Activated CD4-positive, alpha-beta T cell treated with anti-CD3 and anti-CD28 coated beads for 36 hours (primary cell): ENCODE results near the gene PCCA. TPM values are rescaled to one million over a fixed set of nuclear protein-coding genes. Genes with fewer than 3 reads are reported as not detected.
"Not testable (repeated sequence)": the region's sequence is repeated elsewhere in the genome, so short reads cannot be mapped to it uniquely, and the experiment has no call there.

Experiments
- ATAC-seq: fragments of 200-7000 bp; cut with Tn5 transposase; one replicate; pipeline ENCODE4 v1.10.0; 2021; ENCODE audit warnings: mild to moderate bottlenecking, moderate library complexity
- CTCF ChIA-PET: fragments of 350-600 bp; sonication (Branson Sonifier 250); formaldehyde crosslinking; loops from one replicate; lab custom pipeline; 2021; ENCODE audit warnings: antibody characterized with exemption; lab: Charles Lee
- POLR2A ChIA-PET: fragments of 350-600 bp; sonication (Branson Sonifier 250); formaldehyde crosslinking; loops from one replicate; lab custom pipeline; 2021; ENCODE audit warnings: antibody characterized with exemption, inconsistent platforms; lab: Charles Lee
- DNase-seq: peaks from one replicate; pipeline ENCODE4 v3.0.0-alpha.2; 2020
- H3K27ac Mint-ChIP-seq: one replicate; pipeline ENCODE4 v1.8.0; 2021; ENCODE audit warnings: mixed read lengths
- H3K27me3 Mint-ChIP-seq: one replicate; pipeline ENCODE4 v1.8.0; 2021; ENCODE audit warnings: mixed read lengths
- H3K36me3 Mint-ChIP-seq: one replicate; pipeline ENCODE4 v1.8.0; 2021; ENCODE audit warnings: low read depth, mixed read lengths
- H3K4me1 Mint-ChIP-seq: one replicate; pipeline ENCODE4 v1.8.0; 2021; ENCODE audit warnings: mixed read lengths
- H3K4me3 Mint-ChIP-seq: one replicate; pipeline ENCODE4 v1.8.0; 2021; ENCODE audit warnings: mild to moderate bottlenecking, moderate library complexity, mixed read lengths
- H3K9me3 Mint-ChIP-seq: one replicate; pipeline ENCODE4 v1.8.0; 2021; ENCODE audit warnings: low read depth, mixed read lengths
- intact Hi-C, 2 experiments: fragments of 100-400 bp; cut with DNase I in 1 of 2; cut with micrococcal nuclease in 1 of 2; formaldehyde crosslinking; loops; one replicate each; pipeline versions ENCODE4 v1.14.2 to v1.15.1; 2022 to 2024; cut with DNase I, micrococcal nuclease
- total RNA-seq, 2 experiments: library from RNA; stranded (reverse); gene quantifications; one replicate each; pipeline ENCODE4 v1.2.3, GENCODE V29; 2021

PCCA gene
- total RNA-seq, 2 experiments from 2014 or later = 5.8 to 7.3 TPM

DNA sequence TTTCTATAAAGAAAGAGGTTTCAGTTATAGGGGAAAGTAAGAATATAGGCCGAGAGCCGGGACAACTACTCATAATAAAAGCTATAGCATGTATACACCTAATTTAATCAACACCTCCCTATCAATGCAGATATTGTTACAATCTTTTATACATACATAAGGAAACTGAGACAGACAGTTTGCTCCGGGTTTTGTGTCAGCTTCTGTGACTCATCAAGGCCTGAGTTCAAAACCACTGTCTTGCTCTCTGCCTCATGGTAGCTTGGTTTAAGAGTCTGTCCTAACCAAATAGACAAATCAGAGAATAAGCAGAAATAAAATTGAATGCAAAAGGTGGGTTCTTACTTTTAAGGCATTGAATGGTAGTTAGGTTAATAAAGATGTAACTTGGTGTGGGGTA, 276.8 kb downstream of the PCCA start:
- peak; percentile 8 for DNase-seq
- Mint-ChIP-seq H3K36me3 (peaks cover 4% of the 10 kb centered on the region), H3K27ac (no peak overlapping the region), H3K4me3 (no peak overlapping the region), H3K27me3 (no peaks in the 10 kb centered on the region), H3K9me3 (no peaks in the 10 kb centered on the region), H3K4me1 (peaks cover 9% of the 10 kb centered on the region)
- peak; percentile 47 for ATAC-seq
- ChIA-PET POLR2A (no interaction called here), CTCF (interaction anchor here (1.1 kb wide), 1 partner anchor 50 kb away, joined by 4 read pairs; no protein-coding TSS in a partner anchor)
- intact Hi-C loops = no loop called here

DNA sequence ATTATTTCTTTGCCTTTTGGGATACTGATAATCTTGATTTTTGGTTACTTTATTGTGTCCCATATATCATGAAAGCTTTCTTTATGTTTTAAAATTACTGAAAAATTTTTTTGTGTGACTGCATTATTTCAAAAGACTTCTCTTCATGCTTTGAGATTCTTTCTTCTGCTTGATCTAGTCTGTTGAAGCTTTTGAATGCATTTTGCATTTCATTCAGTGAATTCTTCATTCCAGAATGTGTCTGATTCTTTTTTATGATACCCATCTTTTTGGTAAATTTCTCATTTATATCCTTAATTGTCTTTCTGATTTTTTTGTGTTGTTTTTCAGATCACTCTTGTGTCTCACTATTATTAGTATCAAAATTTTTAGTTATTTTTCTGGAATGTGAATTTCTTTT, 289.6 kb downstream of the PCCA start:
- intact Hi-C loops = no loop called here
- no peak for DNase-seq
- no peaks in the 10 kb centered on the region for H3K27me3 Mint-ChIP-seq
- H3K36me3 Mint-ChIP-seq = peaks cover 14% of the 10 kb centered on the region
- peaks cover 22% of the 10 kb centered on the region for H3K9me3 Mint-ChIP-seq
- ChIA-PET POLR2A (no interaction called here), CTCF (no interaction called here)
- no peak overlapping the region for H3K4me3 Mint-ChIP-seq
- peaks cover 3% of the 10 kb centered on the region for H3K4me1 Mint-ChIP-seq
- H3K27ac Mint-ChIP-seq = no peak overlapping the region
- ATAC-seq = no peak

DNA sequence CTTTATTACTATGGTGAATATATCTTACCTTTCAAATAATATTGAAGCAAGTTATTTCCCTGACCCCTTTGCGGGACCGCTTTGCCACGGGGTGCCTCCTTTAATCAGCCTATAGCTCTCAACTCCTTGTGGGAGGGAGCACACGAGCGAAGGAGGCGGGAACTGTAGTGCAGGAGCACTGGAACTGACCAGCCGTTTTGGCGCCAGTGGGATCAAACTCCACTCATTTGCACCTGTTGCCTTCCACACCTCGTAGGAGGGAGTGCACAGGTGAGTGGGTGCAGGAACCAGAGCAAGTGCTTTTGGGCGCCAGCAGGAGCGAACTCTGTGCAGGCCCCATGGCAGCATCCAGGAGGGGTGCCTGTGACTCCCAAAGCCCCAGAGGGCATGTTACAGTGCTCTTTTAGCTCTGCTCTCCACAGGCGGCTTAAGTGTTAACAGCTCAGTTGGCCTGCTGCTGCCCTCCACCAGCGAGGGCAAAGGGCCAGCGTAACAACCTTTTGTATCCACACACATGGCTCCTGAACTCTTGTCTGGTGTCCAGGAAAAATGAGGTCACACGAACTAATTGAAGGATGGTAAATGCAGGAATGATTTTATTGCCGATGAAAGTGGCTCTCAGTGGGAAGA, 292.8 kb downstream of the PCCA start:
- intact Hi-C loops = no loop called here

DNA sequence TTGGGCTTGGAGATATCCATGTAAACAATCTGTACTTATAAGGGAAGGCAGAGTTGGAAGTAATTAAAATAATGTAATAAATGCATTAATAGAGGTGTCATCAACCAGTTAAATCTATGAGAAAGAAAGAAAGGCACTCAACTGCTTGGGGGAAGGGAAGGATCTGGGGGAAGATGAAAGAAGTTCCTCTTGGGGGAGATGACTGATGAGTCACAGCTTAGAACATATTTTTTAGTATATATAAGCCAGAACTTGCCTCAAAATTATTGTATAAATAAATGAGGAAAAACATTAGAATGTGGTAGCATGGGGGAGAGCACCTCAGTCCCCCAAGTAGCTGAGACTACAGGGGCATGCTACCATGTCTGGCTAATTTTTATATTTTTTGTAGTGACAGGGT, 293.9 kb downstream of the PCCA start:
- intact Hi-C loops = no loop called here
- Mint-ChIP-seq H3K27ac (no peak overlapping the region), H3K36me3 (peaks cover 5% of the 10 kb centered on the region), H3K27me3 (no peaks in the 10 kb centered on the region), H3K4me1 (peaks cover 3% of the 10 kb centered on the region), H3K9me3 (peaks cover 12% of the 10 kb centered on the region), H3K4me3 (no peak overlapping the region)
- DNase-seq = no peak
- ATAC-seq = no peak
- ChIA-PET CTCF (no interaction called here), POLR2A (no interaction called here)

More for the DNA sequence above, 292.8 kb downstream of the PCCA start:
- Mint-ChIP-seq H3K36me3 (peaks cover 8% of the 10 kb centered on the region), H3K4me1 (peaks cover 3% of the 10 kb centered on the region), H3K27ac (no peak overlapping the region), H3K9me3 (peaks cover 18% of the 10 kb centered on the region), H3K4me3 (no peak overlapping the region), H3K27me3 (no peaks in the 10 kb centered on the region)
- no peak for DNase-seq
- ChIA-PET POLR2A (no interaction called here), CTCF (no interaction called here)
- ATAC-seq = no peak

DNA sequence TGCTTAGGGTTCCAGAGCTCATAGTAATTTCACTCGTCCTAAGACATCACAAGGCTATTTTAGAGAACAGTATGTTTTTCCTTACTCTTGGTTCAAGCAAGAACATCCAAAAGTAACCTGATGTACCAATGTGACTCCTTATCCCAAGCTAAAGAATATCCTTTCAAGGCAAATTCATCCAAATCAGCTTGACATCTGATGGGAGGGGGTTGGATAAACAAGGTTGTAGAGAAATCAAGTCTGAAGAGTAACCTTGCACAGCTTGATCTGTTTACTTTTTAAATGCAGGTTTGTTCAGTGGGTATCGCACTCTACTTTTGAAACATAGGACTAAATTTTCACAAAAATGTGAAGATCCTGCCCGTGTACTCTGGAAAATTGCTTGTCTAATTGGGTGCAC, 298.5 kb downstream of the PCCA start:
- DNase-seq (no peak), ATAC-seq (no peak)
- intact Hi-C loops = no loop called here
- H3K4me1 Mint-ChIP-seq = peaks cover 7% of the 10 kb centered on the region
- no peaks in the 10 kb centered on the region for H3K36me3 Mint-ChIP-seq
- ChIA-PET POLR2A (no interaction called here), CTCF (no interaction called here)
- no peaks in the 10 kb centered on the region for H3K9me3 Mint-ChIP-seq
- H3K4me3 Mint-ChIP-seq = no peak overlapping the region
- H3K27ac Mint-ChIP-seq = no peak overlapping the region
- no peaks in the 10 kb centered on the region for H3K27me3 Mint-ChIP-seq

DNA sequence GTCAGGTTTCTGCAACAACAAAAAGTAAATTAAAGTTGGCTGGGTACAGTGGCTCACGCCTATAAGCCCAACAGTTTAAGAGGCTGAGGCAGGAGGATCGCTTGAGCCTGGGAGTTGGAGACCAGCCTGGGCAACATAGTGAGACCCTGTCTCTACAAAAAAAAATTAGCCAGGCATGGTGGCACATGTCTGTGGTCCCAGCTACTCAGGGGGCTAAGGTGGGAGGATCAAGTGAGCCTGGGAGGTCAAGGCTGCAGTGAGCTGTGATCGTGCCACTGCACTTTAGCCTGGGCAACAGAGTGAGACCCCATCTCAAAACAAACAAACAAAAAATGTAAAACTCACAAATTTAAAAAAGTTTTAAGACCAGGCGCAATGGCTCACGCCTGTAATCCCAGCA, 299.3 kb downstream of the PCCA start:
- H3K9me3 Mint-ChIP-seq, DNase-seq, POLR2A ChIA-PET, H3K36me3 Mint-ChIP-seq, H3K27ac Mint-ChIP-seq, CTCF ChIA-PET, ATAC-seq, intact Hi-C loops, H3K4me3 Mint-ChIP-seq, H3K27me3 Mint-ChIP-seq: not testable (repeated sequence)
- peaks cover 11% of the 10 kb centered on the region for H3K4me1 Mint-ChIP-seq

DNA sequence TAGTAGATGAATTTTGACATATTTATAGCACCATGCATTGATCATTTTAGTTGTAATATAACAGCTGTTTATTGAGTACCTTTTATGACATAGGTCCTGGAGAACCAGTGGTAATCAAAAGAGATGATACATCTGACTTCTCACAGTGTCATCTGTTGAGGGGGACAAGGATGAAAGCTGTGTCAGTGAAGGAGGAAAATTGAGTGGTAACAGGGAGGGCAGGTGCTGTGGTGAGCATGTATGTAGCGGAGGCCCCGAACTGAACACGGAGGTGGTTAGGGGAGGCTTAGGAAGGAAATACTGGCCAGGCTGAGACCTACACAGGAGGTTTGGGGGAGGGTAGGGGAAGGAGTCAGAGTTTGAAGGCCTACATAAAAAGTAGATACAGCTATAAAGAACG, 300.0 kb downstream of the PCCA start:
- ChIA-PET POLR2A (no interaction called here), CTCF (no interaction called here)
- Mint-ChIP-seq H3K9me3 (no peaks in the 10 kb centered on the region), H3K27me3 (no peaks in the 10 kb centered on the region), H3K27ac (no peak overlapping the region), H3K4me3 (no peak overlapping the region), H3K4me1 (peaks cover 18% of the 10 kb centered on the region), H3K36me3 (no peaks in the 10 kb centered on the region)
- intact Hi-C loops = no loop called here
- no peak for DNase-seq
- ATAC-seq = no peak

DNA sequence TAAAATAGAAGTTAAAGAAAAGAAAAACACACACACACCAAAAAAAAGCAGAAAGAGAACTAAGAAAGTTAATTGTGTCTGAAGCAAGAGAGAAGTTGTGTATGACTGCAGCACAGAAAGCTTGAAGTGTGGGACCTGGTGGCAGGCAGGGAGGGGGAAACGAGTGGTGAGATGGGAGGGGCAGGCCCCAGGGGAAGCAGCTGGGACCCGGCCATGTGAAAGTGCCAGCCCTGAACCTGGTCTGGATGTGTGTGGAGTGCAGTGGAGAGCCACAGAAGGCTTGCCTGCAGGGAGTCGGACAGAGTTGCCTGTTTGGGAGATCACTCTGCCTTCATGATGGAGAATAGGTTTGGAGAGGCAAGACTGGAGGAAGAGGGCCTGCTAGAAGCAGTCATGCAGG, 300.7 kb downstream of the PCCA start:
- Mint-ChIP-seq H3K4me1 (peaks cover 24% of the 10 kb centered on the region), H3K4me3 (no peak overlapping the region), H3K27me3 (no peaks in the 10 kb centered on the region), H3K9me3 (no peaks in the 10 kb centered on the region), H3K27ac (no peak overlapping the region), H3K36me3 (no peaks in the 10 kb centered on the region)
- intact Hi-C loops = loop anchor here (5.0 kb wide), 2 partner anchors 732 to 1238 kb away; no protein-coding TSS in a partner anchor
- no peak for DNase-seq
- no peak for ATAC-seq
- CTCF ChIA-PET = no interaction called here
- POLR2A ChIA-PET = no interaction called here

DNA sequence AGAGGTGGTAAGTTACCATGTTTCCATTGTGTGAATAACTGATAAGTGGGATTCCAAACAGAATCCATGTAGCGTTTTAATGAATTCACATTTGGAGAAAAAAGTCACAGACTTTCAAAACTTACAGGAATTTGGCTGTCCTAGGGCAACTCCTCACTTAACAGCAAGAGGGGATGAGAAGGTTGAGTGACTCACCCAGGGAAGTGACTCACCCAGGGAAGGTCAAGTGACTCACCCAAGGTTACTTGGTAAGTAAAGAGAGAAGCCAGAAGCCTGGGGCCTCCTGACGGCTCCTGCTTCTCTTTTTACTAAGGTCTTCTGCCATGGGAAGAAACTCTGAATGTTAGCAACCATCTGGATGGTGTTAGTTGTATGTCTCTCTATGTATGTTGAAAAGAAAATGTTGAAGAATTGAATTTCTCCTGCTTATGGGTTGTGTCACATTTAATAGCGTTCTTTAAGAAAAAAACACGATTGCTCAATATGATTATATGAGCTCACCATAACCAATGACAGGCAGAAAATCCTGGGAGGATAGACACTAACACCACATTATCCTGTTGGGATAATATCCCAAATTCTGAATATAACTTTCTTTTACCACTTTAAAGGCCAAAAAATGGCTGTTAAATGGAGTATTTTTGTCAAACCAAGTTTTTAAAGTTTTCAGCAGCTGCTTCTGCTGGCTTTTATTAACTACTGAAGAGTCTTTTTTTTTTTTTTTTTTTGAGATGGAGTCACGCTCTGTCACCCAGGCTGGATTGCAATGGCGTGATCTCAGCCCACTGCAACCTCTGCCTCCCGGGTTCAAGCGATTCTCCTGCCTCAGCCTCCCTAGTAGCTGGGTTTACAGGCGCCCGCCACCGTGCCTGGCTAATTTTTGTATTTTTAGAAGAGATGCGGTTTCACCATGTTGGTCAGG, 304.1 kb downstream of the PCCA start:
- H3K9me3 Mint-ChIP-seq = no peaks in the 10 kb centered on the region
- H3K36me3 Mint-ChIP-seq = no peaks in the 10 kb centered on the region
- H3K4me3 Mint-ChIP-seq = no peak overlapping the region
- POLR2A ChIA-PET = no interaction called here
- intact Hi-C loops = loop anchor here (1.0 to 5.0 kb wide), 4 partner anchors 24 to 1234 kb away; no protein-coding TSS in a partner anchor
- CTCF ChIA-PET = no interaction called here
- ATAC-seq (peak; percentile 80), DNase-seq (peak; percentile 85)
- no peaks in the 10 kb centered on the region for H3K27me3 Mint-ChIP-seq
- H3K4me1 Mint-ChIP-seq = peaks cover 31% of the 10 kb centered on the region
- H3K27ac Mint-ChIP-seq = peak overlapping the region; percentile 59

DNA sequence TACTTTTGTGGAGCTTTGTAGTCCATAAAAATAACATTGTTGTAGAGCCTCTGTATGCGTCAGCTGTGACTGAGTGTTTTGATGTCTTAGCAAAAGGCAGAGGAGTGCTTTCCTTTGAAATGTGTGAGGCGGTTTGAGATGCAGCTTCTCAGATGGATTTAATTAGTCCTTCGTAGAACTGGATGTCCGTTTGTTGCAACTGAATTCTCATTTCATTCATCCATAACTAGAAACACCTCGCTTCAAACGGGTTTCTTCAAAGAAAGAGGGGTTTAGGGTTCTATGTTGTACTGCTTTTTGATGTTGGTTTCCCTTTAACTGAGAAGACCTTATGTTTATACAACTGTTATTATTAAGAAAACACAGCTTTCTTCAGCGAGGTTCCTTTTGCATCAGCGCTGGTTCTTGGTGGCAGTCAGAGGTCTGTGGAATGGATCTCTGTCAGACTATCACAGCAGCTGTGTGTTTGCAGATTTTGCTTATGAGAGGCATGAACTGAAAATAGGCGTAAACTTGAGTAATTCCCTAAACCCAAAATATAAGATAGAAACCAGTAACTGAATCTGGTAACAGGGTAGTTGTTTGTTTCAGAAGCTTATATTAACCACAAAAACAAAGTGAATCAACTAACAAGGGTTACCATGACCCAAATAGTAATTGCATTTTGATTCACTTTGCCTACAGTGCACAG, 305.3 kb downstream of the PCCA start:
- H3K9me3 Mint-ChIP-seq = no peaks in the 10 kb centered on the region
- intact Hi-C loops = loop anchor here (1.0 to 5.0 kb wide), 6 partner anchors 25 to 1233 kb away; no protein-coding TSS in a partner anchor
- peaks cover 31% of the 10 kb centered on the region for H3K4me1 Mint-ChIP-seq
- no peaks in the 10 kb centered on the region for H3K27me3 Mint-ChIP-seq
- POLR2A ChIA-PET = interaction anchor here (0.5 kb wide), 1 partner anchor 357 kb away, joined by 3 read pairs; no protein-coding TSS in a partner anchor
- ATAC-seq = peak; percentile 80
- CTCF ChIA-PET = interaction anchor here (0.6 to 1.2 kb wide), 3 partner anchors 14 to 24 kb away, joined by 3 to 4 read pairs (median 3); no protein-coding TSS in a partner anchor
- H3K4me3 Mint-ChIP-seq = peak overlapping the region; percentile 9
- H3K27ac Mint-ChIP-seq = peak overlapping the region; percentile 48
- no peaks in the 10 kb centered on the region for H3K36me3 Mint-ChIP-seq
- DNase-seq = peak; percentile 56

DNA sequence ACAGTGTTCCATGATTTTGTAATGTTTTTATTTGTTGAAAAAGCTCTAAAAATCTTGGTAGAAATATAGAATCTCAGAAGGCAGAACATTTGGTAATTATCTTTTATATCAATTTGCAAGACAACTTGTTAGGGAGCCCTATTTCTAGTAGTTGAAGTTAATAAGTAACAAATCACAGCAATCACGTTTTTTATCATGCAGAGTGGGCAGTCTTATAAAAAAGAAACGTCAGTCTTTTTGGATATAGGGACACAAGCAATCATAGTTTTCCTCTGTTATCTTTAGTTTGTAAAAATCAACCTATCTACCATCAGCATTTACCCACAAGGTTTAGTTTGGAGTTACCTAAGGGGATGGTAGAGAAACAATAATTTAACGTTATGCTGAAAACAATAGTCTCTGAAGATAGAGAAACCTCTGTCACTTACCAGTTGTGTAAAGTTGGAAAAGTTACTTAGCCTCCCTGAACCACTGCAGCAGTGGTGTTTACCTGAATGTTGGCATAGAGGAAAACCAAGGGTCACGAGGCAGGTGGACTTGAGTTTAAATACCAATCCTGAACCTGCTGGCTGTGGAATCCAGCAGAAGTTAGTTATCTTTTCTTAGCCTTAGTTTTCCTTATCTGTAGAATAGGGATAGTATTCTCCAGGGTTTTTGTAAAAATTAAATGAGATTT, 306.9 kb downstream of the PCCA start:
- DNase-seq = no peak
- no peaks in the 10 kb centered on the region for H3K9me3 Mint-ChIP-seq
- intact Hi-C loops = loop anchor here in 1 of 2 experiments (2.0 kb wide), 2 partner anchors 263 to 1039 kb away; no protein-coding TSS in a partner anchor
- no peaks in the 10 kb centered on the region for H3K27me3 Mint-ChIP-seq
- ChIA-PET POLR2A (no interaction called here), CTCF (no interaction called here)
- H3K36me3 Mint-ChIP-seq = peaks cover under 1% of the 10 kb centered on the region
- H3K4me1 Mint-ChIP-seq = peaks cover 31% of the 10 kb centered on the region
- H3K27ac Mint-ChIP-seq = no peak overlapping the region
- no peak overlapping the region for H3K4me3 Mint-ChIP-seq
- ATAC-seq = no peak
